ENCODE data around the gene SLC2A1.

DNA sequence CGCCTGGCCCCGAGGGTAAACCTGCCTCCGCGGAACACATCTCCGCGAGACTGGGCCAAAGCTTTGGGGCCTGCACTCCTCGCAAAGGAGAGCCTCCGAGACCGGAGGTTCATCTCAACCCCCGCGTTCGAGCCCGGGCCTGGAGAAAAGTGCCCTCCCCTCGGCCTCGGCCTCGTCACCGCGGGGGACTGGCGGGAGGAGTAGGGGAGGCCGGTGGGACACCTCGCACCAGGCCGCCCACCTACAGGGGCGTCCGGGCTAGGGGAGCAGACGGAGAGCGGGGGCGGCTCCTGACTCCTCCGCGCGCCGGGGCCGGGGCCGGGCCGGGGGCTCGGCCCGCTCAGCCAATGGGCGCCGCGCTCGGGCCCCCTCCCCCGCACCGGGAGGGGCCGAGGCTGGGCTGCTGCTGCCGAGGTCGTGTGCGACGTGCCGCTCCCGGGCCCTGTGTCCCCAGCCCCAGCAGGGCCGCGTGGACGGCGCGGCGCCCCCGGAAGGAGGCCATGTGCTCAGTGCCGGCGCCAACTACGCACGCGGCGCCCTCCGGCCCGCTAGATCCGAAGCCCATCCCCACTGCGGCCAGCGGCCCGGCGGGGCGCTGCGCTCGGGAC lies 684 bp downstream of the SLC2A1 start:
- no peak for TF ChIP-seq POLR2A (IDR thresholded peaks at IDR 0.05; ENCODE audit: low read depth, low read length)
- no peak for TF ChIP-seq POLR2AphosphoS5 (IDR thresholded peaks at IDR 0.05; ENCODE audit: low read depth, low read length)
- no peak for TF ChIP-seq TAF1 (IDR thresholded peaks at IDR 0.05; ENCODE audit: borderline replicate concordance, low read depth, low read length)
